SU-DHL-6 (cell line): ENCODE measurements around the gene SLC41A3.

Experiments used
- CTCF ChIP-seq: fragments of 200-600 bp; sonication (generic); IDR thresholded peaks from one replicate; pipeline ENCODE4 v1.5.1; 2017; ENCODE audit warnings: antibody characterized with exemption, mild to moderate bottlenecking, low read length, moderate library complexity; ENCODE audit not compliant: insufficient read depth, poor library complexity, severe bottlenecking
- EZH2phosphoT487 ChIP-seq: fragments of 200-600 bp; sonication (generic), shearing (Covaris generic); conservative IDR thresholded peaks from 2 replicates; pipeline ENCODE4 v1.6.1; 2018; ENCODE audit warnings: mild to moderate bottlenecking, antibody characterized with exemption, low read length, moderate library complexity, mixed read lengths

GRCh38 chr3:126033051-126033745 lies 50.7 kb downstream of the SLC41A3 start:
- TF ChIP-seq CTCF (no peak), EZH2phosphoT487 (no peak)
